IPS-18c (cell line): Measurements from ENCODE around the gene TAS1R2.
"Not testable (repeated sequence)": the region's sequence is repeated elsewhere in the genome, so short reads cannot be mapped to it uniquely, and the experiment has no call there.

Source experiments
- H3K4me3 ChIP-seq: 2 replicates; pipeline ENCODE4 v1.7.0; 2013; ENCODE audit warnings: low read depth, mild to moderate bottlenecking, low read length, moderate library complexity; ENCODE audit not compliant: insufficient read depth
- H3K9me3 ChIP-seq: one replicate; pipeline ENCODE4 v1.6.1; 2013; ENCODE audit warnings: mild to moderate bottlenecking, low read length, moderate library complexity; ENCODE audit not compliant: control insufficient read depth, insufficient read depth

Gene TAS1R2

DNA sequence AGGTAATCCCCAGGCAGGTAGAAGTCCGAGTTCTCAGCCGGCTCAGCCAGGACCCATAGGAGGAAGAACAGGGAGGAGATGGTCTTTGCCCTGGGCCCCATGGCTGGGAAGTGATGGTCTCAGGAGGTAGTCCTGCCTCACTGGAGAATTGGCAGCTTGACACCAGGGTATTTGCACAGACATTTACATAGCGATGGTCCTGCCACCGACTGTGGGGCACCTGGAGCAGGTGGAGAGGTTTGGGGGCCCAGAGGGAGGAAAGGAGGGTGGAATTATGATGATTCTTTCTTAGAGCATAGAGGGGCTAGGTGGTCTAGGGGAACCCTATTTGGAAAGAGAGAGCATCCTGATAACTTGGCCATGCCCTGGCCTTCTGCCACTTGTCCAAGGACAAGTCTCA is at the start of gene TAS1R2:
TAS1R2 (minus strand) TSS at position 101 of the 400 bp plus-strand sequence; CDS start at position 101, 0 bp downstream.
- no peaks in the 10 kb centered on the region for H3K9me3 ChIP-seq
- no peak within 1 kb of the TSS for H3K4me3 ChIP-seq

DNA sequence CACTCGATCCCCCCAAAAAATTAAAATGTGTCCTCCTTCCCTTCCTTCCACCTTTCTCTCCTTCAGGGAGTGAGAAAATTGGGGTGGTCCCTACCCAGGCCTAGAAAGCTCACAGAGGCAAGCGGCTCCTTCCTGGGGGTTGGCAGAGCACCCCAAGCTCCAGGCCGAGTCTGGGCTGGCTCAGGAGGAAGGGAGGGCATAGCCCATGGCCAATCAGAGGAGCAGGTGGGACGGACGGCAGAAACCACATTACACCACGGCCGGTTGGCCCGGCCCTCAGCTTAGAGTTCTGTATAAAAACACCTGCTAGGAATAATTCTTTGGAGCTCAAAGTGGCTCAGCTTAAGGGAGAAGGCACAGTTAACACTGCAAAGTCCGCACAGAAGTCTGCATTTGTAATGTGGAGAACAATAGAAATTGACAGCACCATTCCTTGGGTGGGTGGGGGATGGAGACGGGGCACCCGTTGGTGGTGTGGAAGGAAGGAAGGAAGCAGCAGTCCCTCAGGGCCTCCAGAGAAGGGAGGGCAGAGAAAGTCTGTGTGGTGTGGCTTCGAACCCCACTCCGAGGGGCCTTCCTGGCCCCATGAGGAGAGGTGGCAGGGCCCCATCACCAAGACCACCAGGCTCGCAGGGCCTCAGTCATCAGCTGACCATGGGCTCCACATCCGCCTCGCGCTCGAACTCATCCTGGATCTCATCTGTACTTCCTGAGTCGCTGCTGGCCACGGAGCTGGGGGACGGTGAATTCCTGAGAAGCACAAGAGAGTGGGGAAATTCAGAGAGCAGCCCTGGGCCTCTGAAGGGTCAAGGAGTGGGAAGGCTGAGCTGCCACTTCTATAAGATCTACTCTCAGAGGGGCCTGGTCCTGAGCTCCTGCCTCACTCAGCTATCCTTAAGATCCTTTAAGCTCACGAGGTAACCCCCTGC is 48.7 kb upstream of the TAS1R2 start:
- H3K9me3 ChIP-seq, result peaks cover 4% of the 10 kb centered on the region
- H3K4me3 ChIP-seq, result no peak overlapping the region

DNA sequence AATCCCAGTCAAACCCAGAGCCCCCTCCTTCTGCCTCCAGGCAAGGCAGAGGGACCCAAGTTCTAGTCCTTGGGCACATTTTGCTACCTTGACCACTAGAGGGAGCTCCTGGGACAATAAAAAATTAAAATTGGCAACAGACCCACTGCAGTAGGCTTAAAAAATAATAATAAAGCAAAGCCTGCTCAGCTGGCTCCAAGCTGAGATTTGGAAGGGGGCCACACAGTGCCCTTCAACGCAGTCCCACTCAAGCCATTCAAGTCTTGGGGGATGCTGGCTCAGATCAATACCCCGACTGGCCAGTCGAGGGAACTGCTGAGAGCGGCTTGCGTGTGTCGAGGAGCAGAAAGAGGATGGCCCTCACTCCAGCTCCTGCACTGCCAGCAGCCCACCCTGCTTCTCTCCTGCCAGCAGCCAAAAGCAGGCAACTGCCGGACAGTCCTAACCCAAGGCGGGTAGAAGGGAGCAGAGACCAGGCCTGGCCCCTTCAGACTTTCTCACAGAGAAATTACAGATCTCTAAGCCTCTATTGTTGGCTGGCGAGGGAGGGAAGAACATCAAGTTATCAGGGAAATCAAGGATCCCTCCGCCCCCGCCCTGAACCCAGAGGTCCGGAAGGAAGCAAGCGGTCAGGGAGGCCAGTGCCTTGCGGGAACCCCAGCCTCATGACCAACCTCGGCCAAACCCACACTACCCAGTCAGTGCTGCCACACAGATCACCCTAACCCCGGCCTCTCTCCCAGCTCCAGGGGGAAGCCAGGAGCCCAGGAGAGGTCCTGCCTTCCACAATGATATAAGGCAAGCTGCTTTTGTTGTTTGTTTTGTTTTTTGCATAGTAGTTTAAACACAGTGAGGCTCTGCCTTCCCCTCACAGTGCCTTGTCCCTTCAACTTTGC is 47.8 kb upstream of the TAS1R2 start:
- H3K4me3 ChIP-seq, result no peak overlapping the region
- H3K9me3 ChIP-seq, result peaks cover 4% of the 10 kb centered on the region

DNA sequence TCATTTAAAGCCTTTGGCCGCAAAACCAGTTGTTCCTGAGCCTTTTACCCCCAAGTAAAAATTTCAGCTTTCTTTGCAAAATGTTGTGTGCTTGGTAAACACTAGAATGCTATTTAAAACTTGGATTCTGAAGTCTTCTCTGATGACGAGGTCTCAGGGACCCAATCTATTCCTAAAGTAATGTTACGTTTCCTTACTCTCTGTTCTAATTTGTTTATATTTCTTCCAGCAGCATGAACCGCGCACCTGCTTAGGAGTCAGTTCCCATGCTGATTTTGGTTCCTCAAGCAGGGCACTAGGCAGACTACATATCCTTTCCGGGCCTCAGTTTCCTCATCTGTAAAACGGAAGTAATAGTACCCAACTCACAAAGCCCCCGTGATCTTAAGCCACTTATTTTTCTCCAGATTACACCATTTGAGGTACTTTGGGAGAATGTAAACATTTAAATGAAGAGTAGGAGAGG is 43.9 kb upstream of the TAS1R2 start:
- peaks cover 4% of the 10 kb centered on the region for H3K9me3 ChIP-seq
- H3K4me3 ChIP-seq, result peak overlapping the region; percentile 79

DNA sequence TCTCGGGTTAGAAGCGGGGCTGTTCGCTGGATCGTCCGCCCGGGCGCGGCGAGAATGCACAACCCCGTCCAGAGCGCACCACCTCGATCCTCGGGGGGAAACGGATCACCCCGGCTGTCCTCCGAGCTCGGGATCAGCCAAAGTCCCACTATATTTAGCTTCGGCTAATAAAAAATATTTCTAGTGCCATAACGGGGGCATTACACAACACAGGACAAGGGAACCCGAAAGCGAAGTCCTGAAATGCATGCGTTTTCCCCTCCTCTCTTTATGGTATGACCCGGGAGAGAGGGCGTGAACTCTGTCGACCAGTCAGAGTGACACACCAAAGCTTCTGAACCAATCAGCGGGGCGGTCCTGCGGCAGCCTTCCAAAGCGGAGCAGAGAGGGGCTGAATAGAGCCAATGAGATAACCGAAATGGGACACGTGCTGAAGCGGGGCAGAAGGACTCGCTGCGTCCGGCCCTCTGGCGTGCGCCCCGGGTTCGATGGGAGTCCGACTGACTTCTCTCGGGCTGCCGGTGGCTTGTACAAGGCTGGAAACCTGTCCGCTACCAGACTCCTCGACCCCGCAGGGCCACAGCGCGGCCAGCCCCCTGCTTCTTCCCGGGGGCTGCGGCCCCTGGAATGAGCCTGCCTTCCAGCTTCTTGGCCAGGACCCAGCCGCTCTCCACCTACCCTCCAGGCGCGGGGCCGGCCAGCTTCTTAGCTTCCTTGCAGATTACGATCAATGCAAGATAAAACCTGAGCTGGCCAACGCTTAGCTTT is 43.2 kb upstream of the TAS1R2 start, which contains the start of gene ALDH4A1:
ALDH4A1 (minus strand) TSS at position 33 of the 768 bp plus-strand sequence; CDS start at position 1, 32 bp downstream.
- Histone ChIP-seq H3K4me3 (peak within 1 kb of the TSS; percentile 79), H3K9me3 (peaks cover 4% of the 10 kb centered on the region)

DNA sequence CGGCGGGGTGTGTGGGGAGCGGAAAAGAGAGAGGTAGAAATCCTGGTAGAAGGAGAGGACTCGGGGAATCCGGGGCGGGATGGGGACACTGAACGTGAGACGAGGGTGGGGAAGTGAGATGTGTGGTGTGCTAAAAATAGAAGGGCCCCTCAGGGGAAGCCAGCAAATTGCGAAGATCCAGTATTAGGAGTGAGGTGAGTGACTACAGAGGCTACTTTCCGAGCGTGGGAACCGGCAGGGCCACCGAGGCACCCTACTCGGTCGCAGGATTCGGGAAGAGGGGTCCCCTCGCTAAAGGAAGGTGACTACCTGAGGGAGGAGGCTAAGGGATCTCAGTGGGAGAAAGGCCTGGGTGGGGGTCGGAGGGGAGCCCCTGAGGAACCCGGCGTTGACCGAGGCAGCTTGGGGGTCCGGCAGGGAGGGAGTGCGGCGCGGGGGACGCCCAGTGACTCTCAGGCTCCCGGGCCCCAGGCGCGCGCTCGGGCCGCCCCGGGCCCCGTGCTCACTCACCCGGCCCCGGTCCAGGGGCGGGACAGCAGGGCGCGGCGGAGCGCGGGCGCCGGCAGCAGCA is 42.6 kb upstream of the TAS1R2 start:
- Histone ChIP-seq H3K4me3 (peak overlapping the region; percentile 79), H3K9me3 (peaks cover 4% of the 10 kb centered on the region)

DNA sequence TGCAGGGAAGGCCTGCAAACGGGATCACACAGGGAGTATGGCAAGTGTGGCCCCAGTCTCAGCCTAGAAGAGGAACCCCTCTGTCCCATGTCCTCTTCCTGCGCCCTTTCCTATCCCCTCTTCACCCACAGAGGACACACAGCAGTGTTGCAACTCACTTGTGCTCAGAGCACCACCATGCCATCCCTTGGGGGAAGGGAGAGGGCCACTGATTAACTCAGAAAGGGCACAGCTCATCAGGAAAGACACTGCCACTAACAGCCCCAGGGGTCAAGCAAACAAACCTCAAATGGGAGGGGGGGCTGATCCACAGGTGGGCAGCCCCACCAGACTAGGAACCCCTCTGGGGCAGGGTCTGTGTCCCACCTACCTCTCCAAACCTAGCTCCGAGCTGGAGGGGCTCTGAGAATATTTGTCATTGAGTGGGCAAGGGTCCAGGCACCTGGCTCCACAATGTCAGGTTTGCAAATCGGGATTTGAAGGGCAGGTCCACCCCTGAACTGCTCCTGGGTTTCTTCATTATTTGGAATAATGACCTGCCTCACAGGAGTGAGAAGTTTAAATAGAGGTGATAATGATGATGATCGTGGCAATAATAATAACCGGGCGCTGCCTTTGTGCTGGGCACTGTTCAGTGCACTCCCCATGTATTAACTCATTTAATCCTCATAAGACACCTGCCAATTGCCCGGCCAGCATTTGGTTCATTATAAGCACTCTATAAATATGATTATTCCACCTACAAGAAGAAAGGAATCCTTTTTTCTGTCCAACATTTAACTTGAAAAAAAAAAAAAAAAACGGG is 41.9 kb upstream of the TAS1R2 start:
- H3K4me3 ChIP-seq, result peak overlapping the region; percentile 79; the same call in 1 of the 2 replicates
- peaks cover 4% of the 10 kb centered on the region for H3K9me3 ChIP-seq

DNA sequence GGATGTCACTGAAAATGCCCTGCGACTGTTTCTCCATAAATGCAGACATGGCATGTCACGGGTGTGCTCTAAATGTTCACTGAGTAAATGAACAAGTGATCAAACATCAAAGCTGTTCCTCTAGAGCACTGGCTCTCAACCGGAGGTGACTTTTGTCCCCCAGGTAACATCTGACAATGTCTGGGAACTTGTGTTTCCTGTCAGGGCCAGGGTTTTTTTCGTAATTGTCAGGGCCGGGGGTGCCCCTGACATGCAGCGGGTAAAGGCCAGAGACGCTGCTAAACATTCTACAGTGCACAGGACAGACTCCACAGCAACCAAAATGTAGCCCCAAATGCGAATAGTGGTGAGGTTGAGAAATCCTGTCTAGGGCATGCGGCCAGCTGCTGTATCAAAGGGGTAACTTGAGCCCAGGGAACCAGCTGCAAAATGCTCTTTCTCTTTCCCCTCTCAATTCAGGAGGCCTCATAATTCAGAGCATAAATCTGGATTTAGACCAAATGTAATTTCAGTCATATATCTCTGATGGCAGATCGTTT is 40.9 kb upstream of the TAS1R2 start:
- Histone ChIP-seq H3K4me3 (no peak overlapping the region), H3K9me3 (peaks cover 2% of the 10 kb centered on the region)

DNA sequence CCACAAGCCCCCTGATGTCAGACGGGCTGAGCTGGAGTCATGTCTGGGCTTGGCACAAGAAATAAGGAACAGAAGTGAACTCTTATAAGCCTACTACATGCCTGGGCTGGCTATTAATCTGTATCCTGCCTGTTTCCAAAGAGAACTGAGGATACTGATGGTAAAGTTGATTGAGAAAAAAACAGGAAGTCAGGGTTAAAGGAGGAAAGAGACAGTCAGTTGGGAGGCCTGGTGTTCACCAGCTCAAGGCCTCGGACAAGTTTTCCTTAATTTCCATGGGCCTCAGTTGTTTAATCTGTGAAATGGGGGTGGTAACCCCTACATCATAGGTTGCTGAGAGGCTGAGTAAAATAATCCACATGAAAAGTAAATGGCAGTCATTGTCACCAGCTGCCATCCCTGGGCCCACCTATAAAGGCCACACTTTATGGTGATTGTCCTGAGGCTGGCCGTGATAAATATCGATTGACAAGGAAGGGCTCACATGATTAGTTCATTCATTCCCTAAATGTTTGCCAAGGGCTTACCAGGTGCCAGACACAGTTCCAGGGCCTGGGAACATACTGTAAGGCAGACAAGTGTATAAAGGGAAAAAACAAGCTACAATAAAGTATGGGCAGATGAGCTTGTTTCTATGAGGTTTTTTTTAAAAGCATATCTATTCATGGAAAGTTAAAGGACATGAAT is 40.0 kb upstream of the TAS1R2 start:
- no peak overlapping the region for H3K4me3 ChIP-seq
- peaks cover 2% of the 10 kb centered on the region for H3K9me3 ChIP-seq

DNA sequence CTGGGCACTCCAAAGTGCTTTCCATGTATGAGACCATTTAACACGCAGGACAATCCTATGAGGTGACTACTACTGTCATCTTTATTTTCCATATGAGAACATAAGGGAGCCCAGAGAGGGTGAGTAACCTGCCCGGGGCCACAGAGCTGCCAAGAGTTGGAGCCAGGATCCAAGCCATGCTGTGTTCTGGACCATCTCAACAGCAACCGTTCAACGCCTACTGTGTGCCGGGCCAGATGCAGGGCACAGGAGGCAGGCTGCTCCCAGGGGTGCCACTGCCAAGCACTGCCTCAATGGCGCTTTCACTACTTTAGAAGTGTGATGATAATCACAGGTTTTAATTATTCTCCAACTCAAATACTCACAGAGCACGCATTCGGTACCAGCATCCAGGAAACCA is 39.1 kb upstream of the TAS1R2 start:
- Histone ChIP-seq H3K4me3 (no peak overlapping the region), H3K9me3 (peaks cover 2% of the 10 kb centered on the region)

DNA sequence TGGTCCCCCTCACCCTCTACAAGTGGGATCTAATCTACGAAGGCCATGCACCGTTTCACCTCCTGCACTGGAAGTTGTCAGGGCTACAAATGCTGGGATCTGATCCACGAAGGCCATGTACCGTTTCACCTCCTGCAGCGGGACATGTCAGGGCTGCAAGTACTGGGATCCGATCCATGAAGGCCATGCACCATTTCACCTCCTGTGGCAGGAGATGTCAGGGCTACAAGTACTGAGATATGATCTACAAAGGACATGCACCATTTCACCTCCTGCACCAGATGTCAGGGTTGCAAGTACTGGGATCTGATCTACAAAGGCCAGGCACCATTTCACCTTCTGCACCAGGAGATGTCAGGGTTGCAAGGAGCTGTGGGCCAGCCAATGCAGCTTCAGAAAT is 35.9 kb upstream of the TAS1R2 start:
- Histone ChIP-seq H3K9me3 (peaks cover 2% of the 10 kb centered on the region), H3K4me3 (no peak overlapping the region)

DNA sequence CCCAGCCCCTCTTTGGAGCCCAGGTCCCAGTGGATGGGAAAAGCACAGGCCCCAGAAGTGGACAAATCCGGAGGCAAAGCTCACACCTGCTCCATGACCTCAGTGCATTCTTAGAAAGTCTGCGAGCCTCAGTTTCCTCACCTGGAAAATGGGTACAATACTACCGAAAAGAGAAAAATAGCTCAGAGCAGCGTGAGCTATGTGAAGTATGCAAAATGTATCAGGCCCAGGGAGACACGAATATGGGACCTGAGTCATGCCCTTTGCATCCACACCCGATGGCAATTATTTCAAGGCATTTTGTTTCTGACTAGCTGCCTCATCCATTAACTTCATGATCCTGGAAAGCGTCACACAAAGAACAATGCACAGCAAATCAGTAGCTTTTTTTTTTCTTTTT is 33.7 kb upstream of the TAS1R2 start:
- H3K9me3 ChIP-seq, result peaks cover 2% of the 10 kb centered on the region
- no peak overlapping the region for H3K4me3 ChIP-seq

DNA sequence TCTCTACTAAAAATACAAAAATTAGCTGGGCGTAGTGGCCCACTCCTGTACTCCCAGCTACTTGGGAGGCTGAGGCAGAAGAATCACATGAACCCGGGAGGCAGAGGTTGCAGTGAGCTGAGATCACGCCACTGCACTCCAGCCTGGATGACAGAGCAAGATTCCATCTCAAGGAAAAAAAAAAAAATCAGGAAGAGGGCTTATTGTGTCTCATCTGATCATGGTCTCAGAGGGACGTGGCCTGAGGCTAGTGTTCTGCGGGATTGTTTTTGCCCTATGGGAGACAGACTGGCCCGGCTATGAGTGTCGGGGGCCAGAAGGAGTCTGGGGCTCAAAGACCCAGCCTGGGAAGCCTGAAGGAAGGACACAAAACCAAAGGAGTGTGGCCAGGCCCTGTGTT is 32.4 kb upstream of the TAS1R2 start:
- H3K9me3 ChIP-seq, H3K4me3 ChIP-seq: not testable (repeated sequence)

DNA sequence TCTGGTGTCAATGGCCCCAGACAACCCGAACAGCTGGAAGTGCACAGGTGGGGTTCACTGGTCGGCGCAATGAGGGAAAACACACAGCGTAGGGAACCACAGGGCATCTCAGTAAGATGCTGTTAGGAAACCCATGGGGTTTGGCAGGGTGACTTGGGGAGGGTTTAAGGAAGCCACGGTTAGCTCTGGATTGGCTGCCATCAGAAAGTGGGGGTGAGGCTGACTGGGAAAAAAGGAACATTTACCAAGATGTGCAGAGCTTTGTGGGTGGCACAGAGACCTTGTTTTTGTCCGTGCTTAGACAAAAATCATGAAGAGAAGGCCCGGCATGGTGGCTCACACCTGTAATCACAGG is 31.9 kb upstream of the TAS1R2 start:
- H3K4me3 ChIP-seq, result no peak overlapping the region
- peaks cover 2% of the 10 kb centered on the region for H3K9me3 ChIP-seq

DNA sequence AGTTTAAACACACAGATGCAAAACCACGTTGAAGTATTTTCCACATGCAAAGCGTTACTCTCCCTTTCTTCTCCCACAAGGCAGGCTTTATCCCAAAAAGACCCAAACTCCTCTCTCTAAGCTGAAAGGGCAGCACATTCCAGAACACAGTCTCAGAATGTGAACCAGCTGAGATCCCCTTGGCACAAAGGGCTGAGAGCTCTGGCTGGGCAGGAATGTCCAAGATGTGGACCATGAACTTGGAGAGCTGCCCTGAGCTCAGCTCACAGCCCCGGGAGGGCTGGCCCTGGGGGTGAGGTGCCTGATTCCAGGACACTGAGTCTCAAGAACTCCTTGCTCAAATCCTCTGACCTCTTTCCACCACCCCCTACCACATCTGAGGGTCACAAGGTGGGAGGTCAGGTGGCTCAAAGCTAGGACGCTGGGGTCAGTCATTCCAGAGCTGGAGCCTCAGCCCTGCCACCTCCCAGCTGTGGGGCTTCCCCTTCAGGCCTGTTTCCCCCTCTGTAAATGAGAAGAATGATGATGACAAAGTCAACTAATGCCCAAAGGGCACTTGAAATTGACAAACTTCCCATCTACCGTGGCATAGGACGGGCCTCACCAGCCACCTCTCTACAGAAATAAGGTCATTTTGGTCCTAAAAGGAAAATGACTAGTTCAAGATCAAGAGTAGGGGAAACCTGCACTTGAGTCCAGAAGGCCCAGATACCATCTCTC is 31.4 kb upstream of the TAS1R2 start:
- H3K9me3 ChIP-seq, result peaks cover 2% of the 10 kb centered on the region
- no peak overlapping the region for H3K4me3 ChIP-seq
